GM23338 (cell line): ENCODE data around the gene PPME1. TPM values are rescaled to one million over a fixed set of nuclear protein-coding genes. Genes with fewer than 3 reads are reported as not detected.

Source experiments
- CREB1 ChIP-seq: fragments of 250-450 bp; sonication (Bioruptor Pico); IDR thresholded peaks from 2 replicates; pipeline ENCODE4 v1.5.0; 2020; ENCODE audit warnings: low read depth, mild to moderate bottlenecking, moderate library complexity
- CTCF ChIP-seq, 2 experiments: fragments of 200-600 bp in 1 of 2; sonication (generic) in 1 of 2; conservative IDR thresholded peaks; 2 replicates each; pipeline versions ENCODE4 v1.5.1 to v1.6.1; 2016 to 2017; ENCODE audit warnings: antibody characterized with exemption in 2 of 2, low read depth in 2 of 2, mild to moderate bottlenecking in 2 of 2, moderate library complexity in 1 of 2
- EZH2 ChIP-seq: fragments of 200-600 bp; sonication (generic); IDR thresholded peaks from one replicate; pipeline ENCODE4 v1.8.0; 2017; ENCODE audit warnings: antibody characterized with exemption, mild to moderate bottlenecking, low read depth; ENCODE audit not compliant: unreplicated experiment
- JUNB ChIP-seq: IDR thresholded peaks from one replicate; pipeline ENCODE4 v1.6.1; 2016; ENCODE audit warnings: antibody characterized with exemption; ENCODE audit not compliant: unreplicated experiment
- NANOG ChIP-seq: IDR thresholded peaks from 2 replicates; pipeline ENCODE4 v1.6.1; 2016; ENCODE audit warnings: antibody characterized with exemption, borderline replicate concordance
- POLR2AphosphoS5 ChIP-seq: IDR thresholded peaks from 2 replicates; pipeline ENCODE4 v1.6.1; 2016; ENCODE audit warnings: antibody characterized with exemption, low read depth
- ZNF114 ChIP-seq: fragments of 250-450 bp; sonication (Bioruptor Pico); IDR thresholded peaks from 2 replicates; pipeline ENCODE4 v1.5.0; 2020; ENCODE audit warnings: mild to moderate bottlenecking, moderate library complexity
- ZNF331 ChIP-seq: fragments of 250-450 bp; sonication (Bioruptor Pico); IDR thresholded peaks from 2 replicates; pipeline ENCODE4 v1.5.0; 2020; ENCODE audit warnings: low read depth, mild to moderate bottlenecking, moderate library complexity
- ZNF462 ChIP-seq: fragments of 250-450 bp; sonication (Bioruptor Pico); IDR thresholded peaks from 2 replicates; pipeline ENCODE4 v1.5.0; 2020; ENCODE audit warnings: mild to moderate bottlenecking, moderate library complexity
- polyA plus RNA-seq: library from polyadenylated mRNA; unstranded; fragments of >200 nt; fragmentation: Nextera tagmentation; extraction: Ambion mirVana; gene quantifications from 2 replicates; pipeline ENCODE4 v1.2.1, GENCODE V29; 2016
- total RNA-seq: library from RNA; depleted of rRNA; stranded (reverse); fragments of >200 nt; shearing (Covaris generic); gene quantifications from 2 replicates; pipeline ENCODE4 v1.2.3, GENCODE V29; 2014
- TF ChIP-seq, protein P1 (sequence below): IDR thresholded peaks from one replicate; pipeline ENCODE4 v1.6.1; 2018; ENCODE audit warnings: antibody characterized with exemption; ENCODE audit not compliant: unreplicated experiment

PPME1 gene
- total and polyA plus RNA-seq, 2 experiments from 2014 or later: 32.1 to 37.2 TPM

GRCh38 chr11:74147199-74147929 is 23.7 kb upstream of the PPME1 start (continued):
- no peak for TF ChIP-seq ZNF462 (CRISPR knock-in tag)
- TF ChIP-seq JUNB: no peak
- TF ChIP-seq CREB1 (CRISPR knock-in tag): no peak
- TF ChIP-seq EZH2: no peak
- no peak for TF ChIP-seq ZNF114 (CRISPR knock-in tag)
- TF ChIP-seq ZNF331 (CRISPR knock-in tag): no peak
- TF ChIP-seq, protein P1, sequence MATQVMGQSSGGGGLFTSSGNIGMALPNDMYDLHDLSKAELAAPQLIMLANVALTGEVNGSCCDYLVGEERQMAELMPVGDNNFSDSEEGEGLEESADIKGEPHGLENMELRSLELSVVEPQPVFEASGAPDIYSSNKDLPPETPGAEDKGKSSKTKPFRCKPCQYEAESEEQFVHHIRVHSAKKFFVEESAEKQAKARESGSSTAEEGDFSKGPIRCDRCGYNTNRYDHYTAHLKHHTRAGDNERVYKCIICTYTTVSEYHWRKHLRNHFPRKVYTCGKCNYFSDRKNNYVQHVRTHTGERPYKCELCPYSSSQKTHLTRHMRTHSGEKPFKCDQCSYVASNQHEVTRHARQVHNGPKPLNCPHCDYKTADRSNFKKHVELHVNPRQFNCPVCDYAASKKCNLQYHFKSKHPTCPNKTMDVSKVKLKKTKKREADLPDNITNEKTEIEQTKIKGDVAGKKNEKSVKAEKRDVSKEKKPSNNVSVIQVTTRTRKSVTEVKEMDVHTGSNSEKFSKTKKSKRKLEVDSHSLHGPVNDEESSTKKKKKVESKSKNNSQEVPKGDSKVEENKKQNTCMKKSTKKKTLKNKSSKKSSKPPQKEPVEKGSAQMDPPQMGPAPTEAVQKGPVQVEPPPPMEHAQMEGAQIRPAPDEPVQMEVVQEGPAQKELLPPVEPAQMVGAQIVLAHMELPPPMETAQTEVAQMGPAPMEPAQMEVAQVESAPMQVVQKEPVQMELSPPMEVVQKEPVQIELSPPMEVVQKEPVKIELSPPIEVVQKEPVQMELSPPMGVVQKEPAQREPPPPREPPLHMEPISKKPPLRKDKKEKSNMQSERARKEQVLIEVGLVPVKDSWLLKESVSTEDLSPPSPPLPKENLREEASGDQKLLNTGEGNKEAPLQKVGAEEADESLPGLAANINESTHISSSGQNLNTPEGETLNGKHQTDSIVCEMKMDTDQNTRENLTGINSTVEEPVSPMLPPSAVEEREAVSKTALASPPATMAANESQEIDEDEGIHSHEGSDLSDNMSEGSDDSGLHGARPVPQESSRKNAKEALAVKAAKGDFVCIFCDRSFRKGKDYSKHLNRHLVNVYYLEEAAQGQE: no peak
- TF ChIP-seq POLR2AphosphoS5: no peak
- TF ChIP-seq NANOG: no peak
- TF ChIP-seq CTCF (conservative IDR thresholded peaks at IDR 0.05; ENCODE audit: low read depth in 2 of 2): no peak
